Stimulated activated CD4-positive, alpha-beta T cell treated with anti-CD3 and anti-CD28 coated beads, TNF-alpha, amount 100 ng/mL, for 48 hours (primary cell): ENCODE measurements around the gene SLC2A4.

ENCODE experiments used
- DNase-seq, 3 donors: peaks; one replicate each; pipeline ENCODE4 v3.0.0-alpha.2; 2020; ENCODE audit warnings: low read depth in 3 of 3

The SLC2A4 gene

GRCh38 chr17:7246779-7247178, 34.7 kb upstream of the SLC2A4 start:
- no peak for DNase-seq

GRCh38 chr17:7248796-7249195, 32.7 kb upstream of the SLC2A4 start:
- no peak for DNase-seq

GRCh38 chr17:7249214-7249613, 32.3 kb upstream of the SLC2A4 start:
- DNase-seq, result no peak

GRCh38 chr17:7249830-7250229, 31.7 kb upstream of the SLC2A4 start:
- DNase-seq, result no peak

GRCh38 chr17:7250695-7251627, 30.6 kb upstream of the SLC2A4 start:
- DNase-seq, result no peak

- DNase-seq, result peak; percentile 98 to 100 (median 98)
Observed at GRCh38 chr17:7251661-7252175, 29.8 kb upstream of the SLC2A4 start, which contains the start of gene CTDNEP1. TSS of gene CTDNEP1 (minus strand) at chr17:7251734. CDS start at chr17:7251296, 438 bp downstream.

- DNase-seq, result peak; percentile 85 to 89 (median 86)
Observed at GRCh38 chr17:7252176-7253043, 29.1 kb upstream of the SLC2A4 start, which contains the start of gene ELP5. TSS of gene ELP5 (plus strand) at chr17:7252215. CDS start at chr17:7252551, 336 bp downstream.

GRCh38 chr17:7253082-7253481, 28.4 kb upstream of the SLC2A4 start:
- DNase-seq, result no peak

- DNase-seq, result no peak
Observed at GRCh38 chr17:7254511-7254910, 27.0 kb upstream of the SLC2A4 start.

GRCh38 chr17:7256766-7257456, 24.6 kb upstream of the SLC2A4 start:
- DNase-seq, result no peak

- no peak for DNase-seq
Observed at GRCh38 chr17:7258731-7259554, 22.6 kb upstream of the SLC2A4 start.

GRCh38 chr17:7259555-7259889, 22.0 kb upstream of the SLC2A4 start:
- DNase-seq, result no peak

- DNase-seq, result no peak
Observed at GRCh38 chr17:7260151-7260550, 21.4 kb upstream of the SLC2A4 start.

GRCh38 chr17:7260651-7261378, 20.7 kb upstream of the SLC2A4 start:
- DNase-seq, result no peak

- DNase-seq, result no peak
Observed at GRCh38 chr17:7261379-7262191, 19.9 kb upstream of the SLC2A4 start.

- no peak for DNase-seq
Observed at GRCh38 chr17:7262192-7262934, 19.2 kb upstream of the SLC2A4 start, which contains the start of gene CLDN7. TSS of gene CLDN7 (minus strand) at chr17:7262478. CDS start at chr17:7262043, 435 bp downstream.

GRCh38 chr17:7262935-7263800, 18.4 kb upstream of the SLC2A4 start:
- no peak for DNase-seq

- no peak for DNase-seq
Observed at GRCh38 chr17:7263801-7264078, 17.8 kb upstream of the SLC2A4 start.
